Endothelial cell of coronary artery (primary cell): ENCODE data around the gene RALB. TPM values are rescaled to one million over a fixed set of nuclear protein-coding genes. Genes with fewer than 3 reads are reported as not detected.

ENCODE experiments used
- total RNA-seq: library from RNA; depleted of rRNA; stranded (reverse); fragments of >200 nt; gene quantifications from 2 replicates; pipeline ENCODE4 v1.2.3, GENCODE V29; 2014

RALB gene
- total RNA-seq, result 145 and 217 TPM in 2 replicates

DNA sequence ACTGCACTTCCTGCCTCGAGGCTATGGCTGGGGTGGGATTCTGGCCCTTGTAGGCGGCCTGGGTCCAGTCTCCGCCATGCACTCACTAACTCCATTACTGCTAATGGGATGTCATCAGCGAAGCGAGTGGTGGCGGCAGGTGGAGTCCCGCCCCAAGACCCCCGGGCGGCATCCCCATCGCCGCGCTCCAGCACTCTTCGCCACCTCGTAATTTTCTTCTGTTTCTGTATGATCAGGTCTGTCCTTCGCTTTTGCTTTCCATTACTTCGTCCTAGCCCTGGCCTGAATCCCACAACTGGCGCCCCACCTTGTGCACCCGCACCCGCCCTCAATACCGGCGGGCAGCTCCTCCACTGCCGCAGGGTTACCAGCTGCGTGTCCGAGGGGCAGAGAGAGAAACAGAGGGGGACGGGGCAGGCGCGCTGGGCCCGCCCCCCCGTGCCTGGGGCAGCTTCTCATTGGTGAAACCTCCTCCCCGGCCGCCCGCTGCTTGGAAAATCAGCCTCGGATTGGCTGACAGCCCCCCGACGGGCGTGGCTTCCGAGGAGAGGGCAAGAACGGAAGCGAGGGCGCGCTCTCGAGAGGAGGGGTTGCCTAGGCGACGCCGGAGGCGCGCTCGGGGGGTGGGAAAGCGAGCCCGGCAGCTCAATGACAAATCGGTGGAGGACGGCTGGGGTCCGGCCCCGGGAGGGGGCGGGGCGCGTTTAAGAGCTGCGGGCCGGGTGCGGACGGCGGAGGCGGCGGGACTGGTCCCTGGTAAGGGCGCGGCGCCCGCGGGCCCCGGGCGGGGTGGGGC lies at the start of gene RALB:
RALB (plus strand) TSS at position 628 of the 796 bp plus-strand sequence. CDS start 25,813 bp downstream, outside the sequence.

DNA sequence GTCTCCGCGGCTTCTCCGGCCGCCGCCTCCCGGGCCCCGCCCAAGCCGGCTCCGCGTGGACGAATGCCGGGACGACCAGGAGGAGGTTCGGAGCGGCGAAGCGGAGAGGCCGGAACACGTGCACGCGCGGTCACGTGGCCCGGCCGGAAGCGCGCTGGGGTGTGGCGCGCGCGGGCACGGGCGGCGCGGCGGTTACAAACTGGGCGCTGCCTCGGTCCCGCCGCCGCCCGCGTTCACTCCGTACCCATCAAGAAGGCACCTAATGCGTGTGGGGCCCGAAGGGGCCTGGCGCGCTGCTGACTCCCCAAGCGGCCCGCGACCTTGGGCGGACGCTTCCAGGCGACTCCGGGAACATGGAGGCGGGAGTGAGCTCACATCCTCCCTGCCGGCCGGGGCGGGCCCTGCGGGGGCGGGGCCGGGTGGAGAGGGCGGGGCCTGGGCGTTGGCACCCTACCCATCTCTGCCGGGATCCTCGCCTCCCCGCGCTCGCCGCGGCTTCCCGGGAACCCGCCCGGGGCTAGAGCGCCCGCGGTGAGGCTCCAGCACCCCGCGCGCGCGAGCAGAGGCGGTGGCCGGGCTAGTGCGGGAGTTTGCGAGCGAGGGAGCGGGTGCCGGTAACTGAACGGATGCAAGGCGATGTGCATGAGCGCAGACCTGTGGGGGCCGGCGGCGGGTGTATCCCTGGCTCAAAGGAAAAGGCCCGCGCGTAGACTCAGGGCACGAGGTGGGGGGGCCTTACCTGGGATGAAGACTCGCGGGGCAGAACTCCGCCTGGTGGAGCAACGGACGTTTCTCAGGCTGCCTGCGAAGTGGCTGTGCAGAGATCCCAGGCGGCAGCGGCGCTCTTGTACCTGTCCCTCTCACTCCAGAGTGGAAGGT lies 29.4 kb upstream of the RALB start, which contains the start of gene TMEM185B:
TMEM185B (minus strand) TSS at position 367 of the 879 bp plus-strand sequence. CDS start 424 bp downstream, outside the sequence.

Other genes with a start within 250 kb of the RALB start
- gene EPB41L5, start 239.8 kb upstream of the RALB start, total RNA-seq, result 29.3 and 30.1 TPM in 2 replicates
- 24.6 and 27.5 TPM in 2 replicates for gene TMEM185B, start 29.5 kb upstream of the RALB start, total RNA-seq
- gene INHBB, start 93.3 kb downstream of the RALB start, total RNA-seq, result 2.4 and 9.0 TPM in 2 replicates